GM21737 (cell line): ENCODE results near the gene PGPEP1.
"Not testable (repeated sequence)": the region's sequence is repeated elsewhere in the genome, so short reads cannot be mapped to it uniquely, and the experiment has no call there.

Experiments
- ATAC-seq: cut with Tn5 transposase; IDR thresholded peaks from one replicate; pipeline ENCODE4 v1.9.1; 2021; ENCODE audit warnings: mild to moderate bottlenecking, moderate library complexity; ENCODE audit not compliant: unreplicated experiment

Gene PGPEP1

GRCh38 chr19:18363787-18364186 lies 23.4 kb downstream of the PGPEP1 start:
- ATAC-seq, result no peak

DNA sequence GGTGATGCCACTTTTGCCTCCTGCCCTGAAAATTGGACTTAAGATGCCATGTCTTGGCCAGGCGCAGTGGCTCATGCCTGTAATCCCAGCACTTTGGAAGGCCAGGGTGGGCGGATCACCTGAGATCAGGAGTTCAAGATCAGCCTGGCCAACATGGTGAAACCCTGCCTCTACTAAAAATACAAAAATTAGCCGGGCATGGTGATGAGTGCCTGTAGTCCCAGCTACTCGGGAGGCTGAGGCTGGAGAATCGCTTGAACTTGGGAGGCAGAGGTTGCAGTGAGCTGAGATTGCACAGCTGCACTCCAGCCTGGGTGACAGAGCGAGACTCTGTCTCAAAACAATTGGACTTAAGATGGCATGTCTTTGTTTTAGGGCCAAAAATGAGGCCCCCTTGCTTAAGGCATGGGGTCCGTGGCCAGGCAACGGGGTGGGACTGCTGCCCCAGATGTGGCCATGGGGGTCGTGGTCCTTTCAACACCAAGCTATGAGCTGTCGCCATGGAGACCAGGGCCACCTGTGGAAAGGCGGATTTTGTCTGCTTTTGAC lies 24.0 kb downstream of the PGPEP1 start:
- not testable (repeated sequence) for ATAC-seq

- ATAC-seq, result no peak
These were observed 24.6 kb downstream of the PGPEP1 start for GRCh38 chr19:18364826-18365528.

DNA sequence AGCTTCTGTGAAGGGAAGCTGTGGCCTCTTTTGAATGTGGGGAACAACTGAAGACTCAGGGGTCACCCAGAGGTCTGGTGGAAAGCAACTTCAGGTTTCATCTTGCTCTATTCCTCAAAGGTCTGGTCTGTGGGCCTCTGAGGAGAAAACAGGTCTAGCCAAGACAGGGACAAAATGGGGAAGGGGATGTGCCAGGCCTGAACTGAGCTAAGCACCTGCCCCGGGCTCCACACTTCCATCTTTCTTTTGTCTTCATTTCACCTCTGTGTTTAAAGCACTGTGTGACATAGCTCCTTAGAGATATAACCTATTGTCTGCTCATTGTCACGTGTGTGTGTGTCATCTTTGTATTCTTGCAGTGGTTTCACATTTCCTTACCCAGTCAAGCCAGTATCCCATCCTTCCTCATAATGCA lies 25.6 kb downstream of the PGPEP1 start:
- ATAC-seq, result no peak

- no peak for ATAC-seq
These were observed 28.3 kb downstream of the PGPEP1 start for GRCh38 chr19:18368504-18369222.

DNA sequence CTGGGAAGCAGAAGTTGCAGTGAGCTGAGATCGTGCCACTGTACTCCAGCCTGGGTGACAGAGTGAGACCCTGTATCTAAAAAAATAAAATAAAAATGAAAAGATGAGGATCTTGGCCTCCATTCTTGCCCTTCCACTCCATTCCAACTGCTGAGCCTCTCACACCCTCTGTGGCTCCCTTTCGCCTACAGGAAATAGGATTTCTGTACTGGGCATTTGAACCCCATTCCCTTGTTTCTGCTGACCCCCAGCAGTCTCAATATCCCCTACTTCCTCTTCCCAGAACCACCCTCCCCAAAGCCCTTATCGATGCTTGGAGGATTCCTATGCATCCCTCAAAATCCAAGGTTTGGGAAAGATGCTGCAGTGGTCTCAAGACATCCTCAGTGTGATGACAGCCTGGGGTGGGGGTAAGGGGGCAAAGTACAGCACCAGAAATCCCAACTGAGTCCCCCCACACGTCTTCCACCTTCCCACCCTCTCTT lies 33.1 kb downstream of the PGPEP1 start:
- no peak for ATAC-seq

GRCh38 chr19:18373892-18374629 lies 33.7 kb downstream of the PGPEP1 start:
- peak; percentile 74 for ATAC-seq

DNA sequence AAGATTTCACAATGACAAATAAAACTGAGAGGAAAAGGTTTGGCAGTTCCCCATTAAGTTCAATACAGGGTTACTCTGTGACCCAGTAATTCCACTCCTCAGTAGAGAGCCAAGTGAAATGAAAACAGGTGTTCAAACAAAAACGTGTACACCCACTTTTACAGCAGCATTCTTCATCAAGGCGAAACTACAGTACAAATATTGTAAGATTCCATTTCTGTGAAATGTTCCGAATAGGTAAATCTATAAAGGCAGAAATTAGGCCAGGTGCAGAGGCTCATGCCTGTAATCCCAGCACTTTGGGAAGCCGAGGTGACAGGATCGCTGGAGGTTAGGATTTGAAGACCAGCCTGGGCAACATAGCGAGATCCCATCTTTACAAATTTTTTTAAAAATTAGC lies 36.6 kb downstream of the PGPEP1 start:
- ATAC-seq, result no peak

DNA sequence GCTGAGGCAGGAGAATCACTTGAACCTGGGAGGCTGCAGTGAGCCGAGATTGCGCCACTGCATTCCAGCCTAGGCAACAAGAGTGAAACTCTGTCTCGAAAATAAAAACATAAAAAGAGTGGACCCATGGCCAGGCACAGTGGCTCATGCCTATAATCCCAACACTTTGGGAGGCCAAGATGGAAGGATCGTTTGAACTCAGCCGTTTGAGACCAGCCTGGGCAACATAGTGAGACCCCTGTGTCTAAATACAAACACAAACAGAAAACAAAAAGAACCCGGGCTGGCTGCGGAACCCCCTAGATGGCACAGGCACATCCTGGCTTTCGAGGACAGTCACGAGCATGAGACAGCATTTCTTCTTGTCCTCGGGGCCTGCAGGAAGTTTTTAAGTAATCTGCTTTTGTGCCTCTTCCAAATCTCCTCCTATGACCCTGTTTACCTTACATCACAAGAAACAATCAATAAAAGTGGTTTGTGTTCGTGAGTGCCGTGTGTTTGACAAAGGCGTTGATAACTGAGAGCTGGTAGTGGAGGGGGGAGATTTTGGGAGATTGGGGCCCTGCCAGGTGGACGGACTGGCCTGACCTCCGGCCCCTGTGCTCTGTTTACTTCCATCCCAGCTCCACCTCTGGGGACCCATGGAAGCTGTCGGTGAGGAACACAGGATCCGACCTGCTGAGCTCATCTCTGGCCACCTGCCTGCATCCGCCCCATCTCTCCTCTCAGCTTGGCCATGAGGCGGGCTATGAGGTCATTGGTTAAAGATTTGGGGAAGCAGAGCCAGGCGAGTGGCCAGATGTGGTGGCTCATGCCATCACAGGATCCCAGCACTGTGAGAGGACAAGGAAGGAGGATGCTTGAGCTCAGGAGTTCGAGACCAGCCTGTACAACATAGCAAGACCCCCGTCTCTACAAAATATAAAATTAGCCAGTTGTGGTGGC lies 39.7 kb downstream of the PGPEP1 start:
- no peak for ATAC-seq

- ATAC-seq, result no peak
These were observed 40.4 kb downstream of the PGPEP1 start for GRCh38 chr19:18380843-18381242.

GRCh38 chr19:18383622-18384021 lies 43.2 kb downstream of the PGPEP1 start:
- not testable (repeated sequence) for ATAC-seq

DNA sequence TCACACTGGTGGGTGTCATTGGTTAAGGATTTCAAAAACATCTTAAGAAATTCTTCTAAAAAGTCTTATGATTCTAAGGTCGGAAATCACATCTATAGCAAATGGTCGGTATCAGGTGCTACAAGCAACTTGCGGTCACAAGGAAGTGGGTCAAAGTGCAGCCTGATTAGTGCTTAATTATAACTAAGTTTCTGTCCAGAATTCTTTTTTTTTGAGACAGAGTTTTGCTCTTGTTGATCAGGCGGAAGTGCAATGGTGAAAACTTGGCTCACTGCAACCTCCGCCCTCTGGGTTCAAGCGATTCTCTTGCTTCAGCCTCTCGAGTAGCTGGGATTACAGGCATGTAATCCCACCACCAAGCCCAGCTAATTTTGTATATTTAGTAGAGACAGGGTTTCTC lies 44.4 kb downstream of the PGPEP1 start:
- no peak for ATAC-seq

- no peak for ATAC-seq
These were observed 44.9 kb downstream of the PGPEP1 start for GRCh38 chr19:18385359-18385674.

DNA sequence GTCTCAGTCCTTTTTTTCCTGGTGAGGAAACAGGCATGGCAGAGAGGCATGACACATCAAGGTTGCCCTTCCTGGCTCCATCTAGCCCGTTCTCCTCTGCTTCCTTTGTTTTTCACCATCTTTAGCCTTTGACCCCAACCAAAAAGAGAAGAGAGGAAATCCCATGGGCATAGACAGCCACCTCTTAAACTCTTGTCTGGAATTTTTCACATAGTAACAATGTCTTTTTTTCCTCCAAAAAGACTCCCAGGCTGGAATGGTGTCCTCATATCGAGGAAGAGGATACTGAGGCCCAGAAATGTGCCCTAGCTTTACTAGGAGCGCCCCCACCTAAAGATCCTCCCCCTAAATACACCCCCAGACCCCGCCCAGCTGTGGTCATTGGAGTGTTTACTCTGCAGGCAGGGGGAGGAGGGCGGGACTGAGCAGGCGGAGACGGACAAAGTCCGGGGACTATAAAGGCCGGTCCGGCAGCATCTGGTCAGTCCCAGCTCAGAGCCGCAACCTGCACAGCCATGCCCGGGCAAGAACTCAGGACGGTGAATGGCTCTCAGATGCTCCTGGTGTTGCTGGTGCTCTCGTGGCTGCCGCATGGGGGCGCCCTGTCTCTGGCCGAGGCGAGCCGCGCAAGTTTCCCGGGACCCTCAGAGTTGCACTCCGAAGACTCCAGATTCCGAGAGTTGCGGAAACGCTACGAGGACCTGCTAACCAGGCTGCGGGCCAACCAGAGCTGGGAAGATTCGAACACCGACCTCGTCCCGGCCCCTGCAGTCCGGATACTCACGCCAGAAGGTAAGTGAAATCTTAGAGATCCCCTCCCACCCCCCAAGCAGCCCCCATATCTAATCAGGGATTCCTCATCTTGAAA lies 45.5 kb downstream of the PGPEP1 start, which contains the start of gene GDF15:
Gene GDF15 (plus strand): TSS at position 484 of the 868 bp plus-strand sequence. CDS start 32 bp downstream, at position 516.
- no peak for ATAC-seq

- no peak for ATAC-seq
These were observed 46.3 kb downstream of the PGPEP1 start for GRCh38 chr19:18386543-18387271.

- peak; percentile 77 for ATAC-seq
These were observed 47.9 kb downstream of the PGPEP1 start for GRCh38 chr19:18388100-18388959.

- no peak for ATAC-seq
These were observed 48.7 kb downstream of the PGPEP1 start for GRCh38 chr19:18388960-18389725.
